NCI-H2107 treated with DMSO at 0.1 percent for 48 hours (cell line): Measurements from ENCODE around the gene GFOD1.
"Not testable (repeated sequence)": the region's sequence is repeated elsewhere in the genome, so short reads cannot be mapped to it uniquely, and the experiment has no call there.

ENCODE experiments used
- DNase-seq: peaks from one replicate; lab custom pipeline; 2025; ENCODE audit not compliant: unreplicated experiment; lab: John Stamatoyannopoulos, UW

The GFOD1 gene

GRCh38 chr6:13511913-13512717 is 24.7 kb upstream of the GFOD1 start:
- DNase-seq: no peak

- not testable (repeated sequence) for DNase-seq
Measured at GRCh38 chr6:13511141-13511571, 23.8 kb upstream of the GFOD1 start.

GRCh38 chr6:13510433-13510832 is 23.0 kb upstream of the GFOD1 start:
- not testable (repeated sequence) for DNase-seq

- DNase-seq: no peak
Measured at GRCh38 chr6:13508711-13509705, 21.6 kb upstream of the GFOD1 start.

GRCh38 chr6:13507306-13507860 is 20.0 kb upstream of the GFOD1 start:
- no peak for DNase-seq

- DNase-seq: no peak
Measured at GRCh38 chr6:13505345-13505734, 17.9 kb upstream of the GFOD1 start.

- no peak for DNase-seq
Measured at GRCh38 chr6:13504611-13505344, 17.4 kb upstream of the GFOD1 start.

GRCh38 chr6:13500915-13501314 is 13.5 kb upstream of the GFOD1 start:
- no peak for DNase-seq

GRCh38 chr6:13500264-13500663 is 12.9 kb upstream of the GFOD1 start:
- DNase-seq: no peak

GRCh38 chr6:13496513-13497190 is 9.3 kb upstream of the GFOD1 start:
- no peak for DNase-seq

- no peak for DNase-seq
Measured at GRCh38 chr6:13495818-13496217, 8.4 kb upstream of the GFOD1 start.

- DNase-seq: no peak
Measured at GRCh38 chr6:13495112-13495776, 7.8 kb upstream of the GFOD1 start.

GRCh38 chr6:13494137-13494536 is 6.7 kb upstream of the GFOD1 start:
- no peak for DNase-seq

GRCh38 chr6:13493147-13493546 is 5.7 kb upstream of the GFOD1 start:
- DNase-seq: no peak

- no peak for DNase-seq
Measured at GRCh38 chr6:13492357-13492756, 5.0 kb upstream of the GFOD1 start.

GRCh38 chr6:13491538-13491937 is 4.1 kb upstream of the GFOD1 start:
- no peak for DNase-seq

- no peak for DNase-seq
Measured at GRCh38 chr6:13490402-13490801, 3.0 kb upstream of the GFOD1 start.

- no peak for DNase-seq
Measured at GRCh38 chr6:13488896-13489237, 1.5 kb upstream of the GFOD1 start.

- no peak for DNase-seq
Measured at GRCh38 chr6:13488015-13488895, 855 bp upstream of the GFOD1 start.
